NCI-H510A treated with DMSO at 0.1 percent for 48 hours (cell line): ENCODE results near the gene RBM6.

Source experiments
- DNase-seq: peaks from one replicate; lab custom pipeline; 2025; lab: John Stamatoyannopoulos, UW

Gene RBM6

GRCh38 chr3:50126287-50127211 lies 186.6 kb downstream of the RBM6 start:
- DNase-seq: no peak
